ENCODE measurements around the gene CLPX. TPM values are rescaled to one million over a fixed set of nuclear protein-coding genes. Genes with fewer than 3 reads are reported as not detected.
"Not testable (repeated sequence)": the region's sequence is repeated elsewhere in the genome, so short reads cannot be mapped to it uniquely, and the experiment has no call there.

CLPX gene
- 10 to 100 TPM; 39.4 to 51.5 (median 50.8) TPM for total RNA-seq
- long read RNA-seq, donor 1, full-length matches to known transcripts = 21 of 29 reads
- long read RNA-seq, donor 1, partial matches to known transcripts = 3 of 29 reads
- long read RNA-seq, donor 1, other reads (novel, unspliced or antisense) = 5 of 29 reads
- long read RNA-seq, donor 2, full-length matches to known transcripts = 5 of 9 reads
- long read RNA-seq, donor 2, partial matches to known transcripts = 4 of 9 reads
- long read RNA-seq, donor 2, other reads (novel, unspliced or antisense) = 0 of 9 reads

- ATAC-seq (peak; percentile 97), DNase-seq (peak; percentile 92 to 97 (median 94))
- intact Hi-C loops (cut with DNase I, micrococcal nuclease) = loop anchor here (5.0 kb wide), 2 partner anchors 87 to 112 kb away; partner anchors contain the start of gene RNU5A-1 (in 1 of the 2)
- H3K4me1 ChIP-seq (ENCODE audit: low read depth) = peaks cover 17% of the 10 kb centered on the region
- peak within 1 kb of the TSS; percentile 57 for H3K4me3 ChIP-seq
- H3K36me3 ChIP-seq (ENCODE audit: low read depth) = no peaks in the 10 kb centered on the region
- TF ChIP-seq CTCF (IDR thresholded peaks at IDR 0.05) = no peak
- no peaks in the 10 kb centered on the region for H3K9me3 ChIP-seq
These were observed at the start of gene CLPX for GRCh38 chr15:65184868-65185717. TSS of gene CLPX (minus strand) at chr15:65185342. CDS start at chr15:65185153, 189 bp downstream.

DNA sequence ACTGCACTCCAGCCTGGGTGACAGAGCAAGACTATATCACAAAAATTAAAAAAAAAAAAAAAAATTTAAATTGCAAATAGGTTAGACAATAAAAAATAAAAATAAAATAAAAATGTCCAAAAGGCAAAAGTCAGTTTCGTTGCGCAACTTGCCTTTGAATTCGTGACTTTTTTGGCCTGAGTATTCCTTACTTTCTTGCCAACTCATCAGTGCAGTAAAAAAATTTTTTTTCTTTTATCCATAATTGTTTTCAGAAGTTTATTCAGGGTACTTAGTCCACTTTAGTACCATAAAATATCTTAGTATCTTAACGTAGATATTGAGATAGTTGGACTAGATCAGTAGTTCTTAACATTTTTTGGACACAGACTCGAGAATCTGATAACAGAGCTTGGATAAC is 48.6 kb upstream of the CLPX start:
- no peak for DNase-seq
- H3K4me3 ChIP-seq = no peak overlapping the region
- H3K9me3 ChIP-seq = no peaks in the 10 kb centered on the region
- TF ChIP-seq CTCF (IDR thresholded peaks at IDR 0.05) = no peak
- H3K4me1 ChIP-seq (ENCODE audit: low read depth) = no peaks in the 10 kb centered on the region
- intact Hi-C loops (cut with DNase I, micrococcal nuclease) = no loop called here
- no peak for ATAC-seq
- H3K36me3 ChIP-seq (ENCODE audit: low read depth) = no peaks in the 10 kb centered on the region

- DNase-seq (no peak), ATAC-seq (no peak)
- no peak for TF ChIP-seq CTCF (IDR thresholded peaks at IDR 0.05)
- intact Hi-C loops (cut with DNase I, micrococcal nuclease) = no loop called here
- no peaks in the 10 kb centered on the region for H3K4me1 ChIP-seq (ENCODE audit: low read depth)
- H3K9me3 ChIP-seq = no peaks in the 10 kb centered on the region
- H3K36me3 ChIP-seq (ENCODE audit: low read depth) = no peaks in the 10 kb centered on the region
- no peak overlapping the region for H3K4me3 ChIP-seq
These were observed 47.4 kb upstream of the CLPX start for GRCh38 chr15:65232520-65232919.

- no peaks in the 10 kb centered on the region for H3K9me3 ChIP-seq
These were observed 46.2 kb upstream of the CLPX start for GRCh38 chr15:65231306-65231705.

DNA sequence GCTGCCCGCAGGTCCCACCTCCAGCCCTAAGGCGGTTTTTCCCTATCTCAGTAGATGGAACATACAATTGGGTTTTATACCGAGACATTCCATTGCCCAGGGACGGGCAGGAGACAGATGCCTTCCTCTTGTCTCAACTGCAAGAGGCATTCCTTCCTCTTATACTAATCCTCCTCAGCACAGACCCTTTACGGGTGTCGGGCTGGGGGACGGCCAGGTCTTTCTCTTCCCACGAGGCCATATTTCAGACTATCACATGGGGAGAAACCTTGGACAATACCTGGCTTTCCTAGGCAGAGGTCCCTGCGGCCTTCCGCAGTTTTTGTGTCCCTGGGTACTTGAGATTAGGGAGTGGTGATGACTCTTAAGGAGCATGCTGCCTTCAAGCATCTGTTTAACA is 41.8 kb upstream of the CLPX start:
- H3K4me3 ChIP-seq; intact Hi-C loops (cut with DNase I, micrococcal nuclease); H3K9me3 ChIP-seq; H3K4me1 ChIP-seq (ENCODE audit: low read depth); ATAC-seq; H3K36me3 ChIP-seq (ENCODE audit: low read depth); DNase-seq: not testable (repeated sequence)

More at GRCh38 chr15:65231306-65231705, 46.2 kb upstream of the CLPX start:
- intact Hi-C loops (cut with DNase I, micrococcal nuclease) = no loop called here
- TF ChIP-seq CTCF (IDR thresholded peaks at IDR 0.05) = no peak
- H3K4me1 ChIP-seq (ENCODE audit: low read depth) = no peaks in the 10 kb centered on the region
- no peak overlapping the region for H3K4me3 ChIP-seq
- ATAC-seq (no peak), DNase-seq (no peak)
- H3K36me3 ChIP-seq (ENCODE audit: low read depth) = no peaks in the 10 kb centered on the region

- no peak overlapping the region for H3K4me3 ChIP-seq
- no peak for TF ChIP-seq CTCF (IDR thresholded peaks at IDR 0.05)
- H3K36me3 ChIP-seq (ENCODE audit: low read depth) = no peaks in the 10 kb centered on the region
- ATAC-seq (no peak), DNase-seq (no peak)
- no peaks in the 10 kb centered on the region for H3K4me1 ChIP-seq (ENCODE audit: low read depth)
- H3K9me3 ChIP-seq = no peaks in the 10 kb centered on the region
- intact Hi-C loops (cut with DNase I, micrococcal nuclease) = no loop called here
These were observed 41.1 kb upstream of the CLPX start for GRCh38 chr15:65226221-65226620.
